ENCODE results near the gene KLF4. TPM values are rescaled to one million over a fixed set of nuclear protein-coding genes. Genes with fewer than 3 reads are reported as not detected.

The KLF4 gene
- 100 to 1,000 TPM; 304 to 861 (median 407) TPM for total RNA-seq

- peak; percentile 94 for DNase-seq
- WGBS, 2 donors (ENCODE audit: low coverage in 1 of 2): 0 to 1% methylated on average over 1 to 42 of the region's 101 CpGs
- Histone ChIP-seq H3K4me1 (peaks cover 0 to 28% (median 11%) of the 10 kb centered on the region in 4 donors), H3K27ac (peak within 1 kb of the TSS; percentile 92 to 93 (median 92)), H3K36me3 (peaks cover 0 to 19% (median 9%) of the 10 kb centered on the region in 4 donors), H3K9me3 (no peaks in the 10 kb centered on the region), H3K27me3 (no peaks in the 10 kb centered on the region), H3K4me3 (peak within 1 kb of the TSS; percentile 61 to 85 (median 80))
- TF ChIP-seq EP300 (IDR thresholded peaks at IDR 0.05; ENCODE audit: low read depth): peak; percentile 74
- TF ChIP-seq POLR2AphosphoS5 (IDR thresholded peaks at IDR 0.05): peak; percentile 96 to 99 (median 98)
- TF ChIP-seq CTCF (IDR thresholded peaks at IDR 0.05): no peak
- TF ChIP-seq POLR2A (IDR thresholded peaks at IDR 0.05): peak; percentile 86
- intact Hi-C loops (cut with DNase I; ENCODE audit: low total_unique reads): loop anchor here (2.0 to 10.0 kb wide), 4 partner anchors 147 to 655 kb away; no protein-coding TSS in a partner anchor
- in situ Hi-C loops (cut with MboI; ENCODE audit: low pct_ligation_motif_present in 1 of 4, low pct_unique_long_range_greater_than_20kb in 1 of 4, low sequenced_read_pairs in 3 of 4): loop anchor here in 1 of 4 donors (25.0 kb wide), 2 partner anchors 247 to 772 kb away; no protein-coding TSS in a partner anchor
These were observed at the start of gene KLF4 for GRCh38 chr9:107489687-107490605. TSS of gene KLF4 (minus strand) at chr9:107489769. CDS start at chr9:107489172, 597 bp downstream.

- peaks cover 0 to 15% (median 4%) of the 10 kb centered on the region in 4 donors for H3K4me1 ChIP-seq
- H3K27me3 ChIP-seq: no peaks in the 10 kb centered on the region
- 35 to 39% methylated on average over 3 of the region's 3 CpGs for WGBS, 2 donors (ENCODE audit: low coverage in 1 of 2)
- intact Hi-C loops (cut with DNase I; ENCODE audit: low total_unique reads): no loop called here
- no peaks in the 10 kb centered on the region for H3K9me3 ChIP-seq
- H3K36me3 ChIP-seq: no peaks in the 10 kb centered on the region
- TF ChIP-seq EP300 (IDR thresholded peaks at IDR 0.05; ENCODE audit: low read depth) (no peak), POLR2AphosphoS5 (IDR thresholded peaks at IDR 0.05) (no peak), POLR2A (IDR thresholded peaks at IDR 0.05) (no peak), CTCF (IDR thresholded peaks at IDR 0.05) (no peak)
- in situ Hi-C loops (cut with MboI; ENCODE audit: low pct_ligation_motif_present in 1 of 4, low pct_unique_long_range_greater_than_20kb in 1 of 4, low sequenced_read_pairs in 3 of 4): no loop called here
- no peak overlapping the region for H3K27ac ChIP-seq
- no peak for DNase-seq
- no peak overlapping the region for H3K4me3 ChIP-seq
These were observed 46.9 kb upstream of the KLF4 start for GRCh38 chr9:107536462-107536861.

- Histone ChIP-seq H3K27me3 (no peaks in the 10 kb centered on the region), H3K4me3 (no peak overlapping the region), H3K27ac (no peak overlapping the region), H3K36me3 (no peaks in the 10 kb centered on the region), H3K4me1 (peaks cover 0 to 11% (median 4%) of the 10 kb centered on the region in 4 donors), H3K9me3 (no peaks in the 10 kb centered on the region)
- in situ Hi-C loops (cut with MboI; ENCODE audit: low pct_ligation_motif_present in 1 of 4, low pct_unique_long_range_greater_than_20kb in 1 of 4, low sequenced_read_pairs in 3 of 4) (no loop called here), intact Hi-C loops (cut with DNase I; ENCODE audit: low total_unique reads) (no loop called here)
- TF ChIP-seq POLR2AphosphoS5 (IDR thresholded peaks at IDR 0.05) (no peak), POLR2A (IDR thresholded peaks at IDR 0.05) (no peak), EP300 (IDR thresholded peaks at IDR 0.05; ENCODE audit: low read depth) (no peak), CTCF (IDR thresholded peaks at IDR 0.05) (no peak)
- 93 to 94% methylated on average over 7 to 14 of the region's 14 CpGs for WGBS, 2 donors (ENCODE audit: low coverage in 1 of 2)
- no peak for DNase-seq
These were observed 45.0 kb upstream of the KLF4 start for GRCh38 chr9:107534510-107535078.

- H3K4me1 ChIP-seq: no peaks in the 10 kb centered on the region
- no peaks in the 10 kb centered on the region for H3K27me3 ChIP-seq
- H3K36me3 ChIP-seq: no peaks in the 10 kb centered on the region
- intact Hi-C loops (cut with DNase I; ENCODE audit: low total_unique reads) (no loop called here), in situ Hi-C loops (cut with MboI; ENCODE audit: low pct_ligation_motif_present in 1 of 4, low pct_unique_long_range_greater_than_20kb in 1 of 4, low sequenced_read_pairs in 3 of 4) (no loop called here)
- DNase-seq: no peak
- H3K9me3 ChIP-seq: no peaks in the 10 kb centered on the region
- TF ChIP-seq CTCF (IDR thresholded peaks at IDR 0.05) (no peak), EP300 (IDR thresholded peaks at IDR 0.05; ENCODE audit: low read depth) (no peak)
- no peak overlapping the region for H3K27ac ChIP-seq
- 83 to 87% methylated on average over 1 of the region's 1 CpG for WGBS, 2 donors (ENCODE audit: low coverage in 1 of 2)
- H3K4me3 ChIP-seq: no peak overlapping the region
These were observed 41.1 kb upstream of the KLF4 start for GRCh38 chr9:107530679-107531078.
